HCT116 (cell line): ENCODE data around the gene FLT3. TPM values are rescaled to one million over a fixed set of nuclear protein-coding genes. Genes with fewer than 3 reads are reported as not detected.

Source experiments
- ATAC-seq: fragments of 200-7000 bp; cut with Tn5 transposase; 2 replicates; pipeline ENCODE4 v1.9.1; 2020; ENCODE audit warnings: mild to moderate bottlenecking, moderate library complexity
- BruUV-seq: library from RNA; stranded (reverse); fragments of 400-500 nt; replicated peaks from 2 replicates; lab custom pipeline; 2021; lab: Mats Ljungman, UMichigan
- CTCF ChIA-PET: fragments of 300-600 bp; sonication (Branson Sonifier 250); formaldehyde crosslinking; loops from one replicate; lab custom pipeline; 2021; ENCODE audit warnings: antibody characterized with exemption; lab: Charles Lee
- POLR2A ChIA-PET: fragments of 300-600, 350-600 bp; sonication (Branson Sonifier 250); formaldehyde crosslinking; loops from one replicate; lab custom pipeline; 2021; ENCODE audit warnings: antibody characterized with exemption; lab: Charles Lee
- RAD21 ChIA-PET, 2 experiments: fragments of 300-600 bp; sonication (Branson Sonifier 250); formaldehyde crosslinking; loops; one replicate each; lab custom pipeline; 2023; ENCODE audit warnings: low total read pairs in 2 of 2; ENCODE audit not compliant: uncharacterized antibody in 2 of 2, unreplicated experiment in 2 of 2, low non-redundant PET in 1 of 2; lab: Charles Lee
- DNase-seq: peaks from one replicate; pipeline ENCODE4 v3.0.0-alpha.2; 2010; ENCODE audit warnings: low read depth, low spot score
- H2AFZ ChIP-seq: fragments of 200-600 bp; shearing (Covaris generic), sonication (generic); 2 replicates; pipeline ENCODE4 v1.6.1; 2017; ENCODE audit warnings: low read depth, mixed run types, mixed read lengths, antibody characterized with exemption, low read length; ENCODE audit not compliant: poor library complexity, severe bottlenecking
- H3K27ac ChIP-seq: 2 replicates; pipeline ENCODE4 v1.5.1; 2012; ENCODE audit warnings: low read depth, low read length
- H3K27me3 ChIP-seq: fragments of 200-600 bp; sonication (generic); 2 replicates; pipeline ENCODE4 v1.6.1; 2016; ENCODE audit warnings: mixed run types, low read length, mixed read lengths; ENCODE audit not compliant: insufficient read depth
- H3K36me3 ChIP-seq, 2 experiments: fragments of 200-500 bp in 1 of 2; fragments of 200-600 bp in 1 of 2; sonication (Bioruptor generic) in 1 of 2; sonication (generic) in 1 of 2; 2 replicates each; pipeline versions ENCODE4 v1.5.1 to v1.6.1; 2014 to 2016; ENCODE audit warnings: low read length in 2 of 2, inconsistent platforms in 1 of 2, mixed read lengths in 1 of 2, mixed run types in 1 of 2; ENCODE audit not compliant: insufficient read depth in 2 of 2, control insufficient read depth in 1 of 2
- H3K4me1 ChIP-seq, 2 experiments: fragments of 200-600 bp in 1 of 2; sonication (generic) in 1 of 2; 2 replicates each; pipeline versions ENCODE4 v1.5.1 to v1.6.1; 2012 to 2017; ENCODE audit warnings: low read length in 2 of 2, inconsistent platforms in 1 of 2, mild to moderate bottlenecking in 1 of 2, mixed read lengths in 1 of 2, mixed run types in 1 of 2, moderate library complexity in 1 of 2; ENCODE audit not compliant: insufficient read depth in 2 of 2, control insufficient read depth in 1 of 2
- H3K4me2 ChIP-seq: fragments of 200-600 bp; sonication (generic); 2 replicates; pipeline ENCODE4 v1.6.1; 2017; ENCODE audit warnings: mixed run types, low read length, mixed read lengths
- H3K4me3 ChIP-seq, 2 experiments: fragments of 200-600 bp in 1 of 2; sonication (generic) in 1 of 2; replicated peaks in 1 of 2; 2 replicates each; pipeline ENCODE4 v1.5.1; 2011 to 2016; ENCODE audit warnings: low read length in 2 of 2, control low read depth in 1 of 2, low read depth in 1 of 2, mild to moderate bottlenecking in 1 of 2, mixed read lengths in 1 of 2, mixed run types in 1 of 2
- H3K79me2 ChIP-seq: fragments of 200-600 bp; sonication (generic); 2 replicates; pipeline ENCODE4 v1.6.1; 2017; ENCODE audit warnings: mild to moderate bottlenecking, mixed run types, low read length, moderate library complexity, mixed read lengths; ENCODE audit not compliant: insufficient read depth
- H3K9ac ChIP-seq: fragments of 200-600 bp; sonication (generic); 2 replicates; pipeline ENCODE4 v1.6.1; 2016; ENCODE audit warnings: low read length, mixed read lengths
- H3K9me2 ChIP-seq: fragments of 200-600 bp; sonication (generic), shearing (Covaris generic); 2 replicates; pipeline ENCODE4 v1.6.1; 2017; ENCODE audit warnings: mixed run types, mild to moderate bottlenecking, moderate library complexity; ENCODE audit not compliant: insufficient read depth
- H3K9me3 ChIP-seq, 2 experiments: fragments of 200-500 bp in 1 of 2; fragments of 200-600 bp in 1 of 2; sonication (Bioruptor generic) in 1 of 2; sonication (generic) in 1 of 2; 2 replicates each; pipeline ENCODE4 v1.6.1; 2014 to 2017; ENCODE audit warnings: low read length in 2 of 2, mixed read lengths in 2 of 2, inconsistent platforms in 1 of 2, low read depth in 1 of 2, mild to moderate bottlenecking in 1 of 2, mixed run types in 1 of 2, moderate library complexity in 1 of 2; ENCODE audit not compliant: control insufficient read depth in 1 of 2, insufficient read depth in 1 of 2
- H4K20me1 ChIP-seq: fragments of 200-600 bp; sonication (generic), shearing (Covaris generic); 2 replicates; pipeline ENCODE4 v1.6.1; 2017; ENCODE audit warnings: mixed run types, mild to moderate bottlenecking, moderate library complexity; ENCODE audit not compliant: insufficient read depth
- ELF1 ChIP-seq: IDR thresholded peaks from 2 replicates; pipeline ENCODE4 v1.6.1; 2012; ENCODE audit warnings: low read depth, borderline replicate concordance
- EZH2 ChIP-seq: fragments of 200-600 bp; sonication (generic); IDR thresholded peaks from 2 replicates; pipeline ENCODE4 v1.6.1; 2017; ENCODE audit warnings: antibody characterized with exemption, mixed run types
- EZH2phosphoT487 ChIP-seq: fragments of 200-600 bp; IDR thresholded peaks from 2 replicates; pipeline ENCODE4 v1.6.1; 2018; ENCODE audit warnings: antibody characterized with exemption, borderline replicate concordance
- POLR2A ChIP-seq: IDR thresholded peaks from 2 replicates; pipeline ENCODE4 v1.7.0; 2011; ENCODE audit warnings: borderline replicate concordance; ENCODE audit not compliant: insufficient read depth, insufficient read length; ENCODE audit errors: extremely low read depth
- REST ChIP-seq: IDR thresholded peaks from 2 replicates; pipeline ENCODE4 v1.6.1; 2012; ENCODE audit warnings: low read depth
- ZNF274 ChIP-seq: fragments of 200-500 bp; sonication (Bioruptor generic); IDR thresholded peaks from 2 replicates; pipeline ENCODE4 v1.6.1; 2014; ENCODE audit warnings: mild to moderate bottlenecking, low read depth, low read length, inconsistent platforms
- intact Hi-C: fragments of 100-400 bp; cut with micrococcal nuclease; formaldehyde crosslinking; loops from 2 replicates; pipeline ENCODE4 v1.10.0; 2022
- total RNA-seq: library from RNA; stranded (reverse); gene quantifications from one replicate; pipeline ENCODE4 v1.2.1, GENCODE V29; 2021; ENCODE audit not compliant: unreplicated experiment

FLT3 gene
- total RNA-seq, 1 experiment from 2014 or later, result 0.17 TPM

DNA sequence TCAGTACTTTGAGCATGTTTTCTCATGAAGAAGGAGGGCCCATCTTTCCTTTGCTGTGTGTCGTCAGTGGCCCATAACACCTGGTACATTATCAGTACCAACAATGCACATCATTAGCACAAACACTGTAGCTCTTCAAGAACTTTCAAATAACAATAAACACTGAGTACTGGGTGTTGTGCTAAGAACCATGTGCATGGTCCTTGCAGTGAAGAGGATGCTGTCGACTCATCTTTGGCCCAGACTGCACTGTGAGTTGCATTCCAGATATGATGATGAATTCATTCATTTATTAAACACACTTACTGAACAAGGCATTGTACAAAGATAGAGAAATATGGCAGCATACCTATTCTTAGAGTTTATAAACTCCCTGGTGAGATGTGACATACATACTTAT is 55.8 kb downstream of the FLT3 start:
- H3K36me3 ChIP-seq, result no peaks in the 10 kb centered on the region
- H3K79me2 ChIP-seq, result no peaks in the 10 kb centered on the region
- ATAC-seq (no peak), DNase-seq (no peak)
- TF ChIP-seq EZH2phosphoT487, result no peak
- no peak for TF ChIP-seq ELF1
- no peak for TF ChIP-seq POLR2A
- TF ChIP-seq EZH2, result no peak
- POLR2A ChIA-PET, result no interaction called here
- H3K27ac ChIP-seq, result no peak overlapping the region
- no peak overlapping the region for H3K4me2 ChIP-seq
- intact Hi-C loops, result no loop called here
- H4K20me1 ChIP-seq, result no peaks in the 10 kb centered on the region
- H2AFZ ChIP-seq, result no peak overlapping the region
- no peaks in the 10 kb centered on the region for H3K4me1 ChIP-seq
- RAD21 ChIA-PET, result no interaction called here
- H3K9me3 ChIP-seq, result no peaks in the 10 kb centered on the region
- no peak overlapping the region for H3K4me3 ChIP-seq
- H3K9ac ChIP-seq, result no peak overlapping the region
- H3K27me3 ChIP-seq, result no peaks in the 10 kb centered on the region
- BruUV-seq, result no TSS peak
- CTCF ChIA-PET, result no interaction called here
- no peaks in the 10 kb centered on the region for H3K9me2 ChIP-seq

- POLR2A ChIA-PET, result no interaction called here
- H3K4me2 ChIP-seq, result no peak overlapping the region
Measured at GRCh38 chr13:28043224-28043623, 57.2 kb downstream of the FLT3 start.

More at GRCh38 chr13:28043224-28043623, 57.2 kb downstream of the FLT3 start:
- H3K27ac ChIP-seq, result no peak overlapping the region
- H3K9me2 ChIP-seq, result no peaks in the 10 kb centered on the region
- BruUV-seq, result no TSS peak
- intact Hi-C loops, result no loop called here
- H3K4me3 ChIP-seq, result no peak overlapping the region
- no peaks in the 10 kb centered on the region for H3K4me1 ChIP-seq
- no peak overlapping the region for H3K9ac ChIP-seq
- no peaks in the 10 kb centered on the region for H3K79me2 ChIP-seq
- no peak overlapping the region for H2AFZ ChIP-seq
- no peak for DNase-seq
- CTCF ChIA-PET, result no interaction called here
- no peaks in the 10 kb centered on the region for H3K9me3 ChIP-seq
- RAD21 ChIA-PET, result no interaction called here
- no peak for ATAC-seq
- no peaks in the 10 kb centered on the region for H3K27me3 ChIP-seq
- TF ChIP-seq REST (no peak), ZNF274 (no peak)
- no peaks in the 10 kb centered on the region for H4K20me1 ChIP-seq
- no peaks in the 10 kb centered on the region for H3K36me3 ChIP-seq
